Measurements from ENCODE around the gene C3AR1.
"Not testable (repeated sequence)": the region's sequence is repeated elsewhere in the genome, so short reads cannot be mapped to it uniquely, and the experiment has no call there.

Gene C3AR1

DNA sequence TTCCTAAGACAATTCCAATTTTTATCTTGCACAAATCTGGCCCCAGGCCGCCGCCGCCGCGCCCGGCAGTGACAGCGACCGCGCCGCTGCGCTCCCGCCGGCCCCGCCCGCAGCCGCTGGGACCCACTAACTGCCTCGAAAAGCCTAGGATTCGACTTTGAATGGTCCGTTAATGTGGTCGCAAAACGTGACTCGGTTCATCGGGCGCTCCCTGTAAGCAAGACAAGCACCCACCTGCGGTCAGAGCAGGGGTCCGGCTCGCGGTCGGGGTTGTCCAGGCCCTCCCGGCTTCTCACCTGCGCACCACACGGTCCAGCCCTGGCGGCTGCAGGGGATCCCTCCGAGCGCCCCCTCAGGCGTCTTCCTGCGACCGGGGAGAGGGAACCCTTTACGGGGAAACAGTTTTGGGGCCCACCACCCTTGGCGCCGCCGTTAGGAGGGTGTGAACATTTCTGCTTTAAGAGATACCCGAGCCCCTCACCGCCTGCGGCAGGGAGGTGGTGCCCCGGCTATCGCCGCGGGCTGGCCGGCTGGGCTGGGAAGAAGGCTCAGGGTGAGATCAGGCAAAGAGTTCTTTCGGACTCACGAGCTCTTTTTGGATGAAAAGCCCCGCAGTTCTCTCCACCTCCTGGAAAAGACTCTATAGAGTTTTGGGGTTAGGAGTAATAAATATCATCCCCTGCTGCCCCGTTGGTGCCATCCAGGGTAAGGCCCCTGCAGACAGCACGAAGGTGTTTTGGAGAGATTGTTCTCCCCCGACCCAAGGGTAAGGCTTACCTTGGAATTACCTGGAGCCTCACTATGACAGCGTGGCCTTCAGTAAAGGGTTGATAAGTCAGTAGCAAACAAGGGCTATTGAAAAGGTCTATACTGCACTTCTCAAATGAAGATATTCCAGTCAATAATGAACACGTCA is 47.2 kb downstream of the C3AR1 start:
- no peak for DNase-seq

DNA sequence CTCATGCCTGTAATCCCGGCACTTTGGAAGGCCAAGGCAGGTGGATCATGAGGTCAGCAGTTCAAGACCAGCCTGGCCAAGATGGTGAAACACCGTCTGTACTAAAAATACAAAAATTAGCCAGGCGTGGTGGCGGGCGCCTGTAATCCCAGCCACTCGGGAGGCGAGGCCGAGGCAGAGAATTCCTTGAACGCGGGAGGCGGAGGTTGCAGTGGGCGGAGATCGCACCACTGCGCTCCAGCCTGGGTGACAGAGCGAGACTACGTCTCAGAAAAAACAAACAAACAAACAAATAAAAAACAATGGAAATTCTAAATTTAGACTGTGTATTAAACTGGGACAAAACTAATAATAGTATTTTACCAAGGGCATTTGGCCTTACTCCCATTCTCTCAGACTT is 47.9 kb downstream of the C3AR1 start:
- not testable (repeated sequence) for DNase-seq

DNA sequence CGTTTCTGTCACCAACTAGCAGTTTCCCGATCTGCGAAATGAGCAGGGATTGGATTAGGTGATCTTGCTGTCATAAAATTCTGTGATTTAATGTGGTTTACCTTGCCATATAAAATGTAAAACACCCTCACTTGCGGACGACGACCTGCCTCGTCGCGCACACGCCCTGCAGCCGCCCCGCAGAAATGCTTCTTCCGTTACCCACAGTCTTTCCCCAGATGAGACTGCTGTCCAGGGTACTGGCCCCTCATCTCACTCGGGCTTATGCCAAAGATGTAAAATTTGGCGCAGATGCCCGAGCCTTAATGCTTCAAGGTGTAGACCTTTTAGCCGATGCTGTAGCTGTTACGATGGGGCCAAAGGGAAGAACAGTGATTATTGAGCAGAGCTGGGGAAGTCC is 51.3 kb downstream of the C3AR1 start:
- no peak for DNase-seq

DNA sequence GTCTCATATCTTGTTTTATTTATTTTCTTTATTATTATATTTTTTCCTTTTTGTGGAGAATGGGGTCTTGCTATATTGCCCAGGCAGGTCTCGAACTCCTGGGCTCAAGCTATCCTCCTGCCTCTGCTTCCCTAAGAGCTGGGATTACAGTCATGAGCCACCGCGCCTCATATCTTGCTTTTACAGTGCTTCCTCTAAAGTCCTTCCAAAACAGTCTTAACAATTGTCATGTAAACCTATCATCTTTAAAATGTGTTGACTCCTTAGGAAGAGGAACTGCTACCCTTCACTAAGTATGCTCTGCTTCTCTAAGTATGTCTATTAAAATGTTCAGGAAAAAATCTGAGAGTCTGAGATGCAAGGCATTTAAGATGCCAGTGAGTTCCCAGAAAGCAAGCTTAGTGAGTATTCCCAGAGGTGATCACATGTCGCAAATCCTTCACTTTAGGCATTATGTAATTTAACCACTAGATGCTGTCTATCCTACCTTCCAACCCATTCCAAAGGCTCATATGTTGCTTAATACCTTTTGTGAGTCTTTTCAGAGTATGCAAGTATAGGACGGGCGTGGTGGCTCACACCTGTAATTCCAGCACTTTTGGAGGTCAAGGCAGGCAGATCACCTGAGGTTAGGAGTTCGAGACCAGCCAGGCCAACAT is 53.4 kb downstream of the C3AR1 start:
- no peak for DNase-seq

DNA sequence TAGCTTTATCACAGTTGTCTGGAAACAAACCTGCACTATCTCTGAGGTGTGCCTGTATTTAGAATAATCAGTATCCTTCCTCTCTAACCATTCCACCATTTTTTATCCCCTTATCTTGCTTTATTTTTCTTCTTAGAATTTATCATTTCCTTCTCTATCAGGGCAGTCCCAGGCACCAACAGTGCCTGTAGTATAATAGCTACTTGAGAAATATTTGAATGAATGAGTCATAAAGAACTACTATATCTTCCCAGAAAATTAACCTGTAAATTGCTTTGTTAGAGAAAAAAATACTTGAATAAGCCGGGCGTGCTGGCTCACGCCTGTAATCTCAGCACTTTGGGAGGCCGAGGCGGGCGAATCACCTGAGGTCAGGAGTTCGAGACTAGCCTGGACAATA is 54.8 kb downstream of the C3AR1 start:
- DNase-seq = no peak
